ENCODE results near the gene NHS. TPM values are rescaled to one million over a fixed set of nuclear protein-coding genes. Genes with fewer than 3 reads are reported as not detected.

Gene NHS
- total and polyA plus RNA-seq, 2 experiments from 2014 or later: 0.72 to 0.89 TPM

- DNase-seq (ENCODE audit: low read depth in 1 of 2, low spot score in 1 of 2): peak in 1 of 2 donors; percentile 47
- H3K36me3 ChIP-seq: no peaks in the 10 kb centered on the region
- no peak for TF ChIP-seq CTCF (IDR thresholded peaks at IDR 0.05; ENCODE audit: low read depth, low read length)
- H3K9me3 ChIP-seq (ENCODE audit: low read depth): no peaks in the 10 kb centered on the region
- H3K27me3 ChIP-seq: no peaks in the 10 kb centered on the region
- no peak overlapping the region for H3K4me3 ChIP-seq
- H3K4me1 ChIP-seq (ENCODE audit: low read depth): no peaks in the 10 kb centered on the region
- no peak overlapping the region for H3K27ac ChIP-seq
Measured at GRCh38 chrX:17425136-17425535, 50.1 kb downstream of the NHS start.

GRCh38 chrX:17425551-17425950 lies 50.6 kb downstream of the NHS start:
- no peaks in the 10 kb centered on the region for H3K27me3 ChIP-seq
- DNase-seq (ENCODE audit: low read depth in 1 of 2, low spot score in 1 of 2): no peak
- no peaks in the 10 kb centered on the region for H3K4me1 ChIP-seq (ENCODE audit: low read depth)
- H3K4me3 ChIP-seq: no peak overlapping the region
- no peaks in the 10 kb centered on the region for H3K9me3 ChIP-seq (ENCODE audit: low read depth)
- no peaks in the 10 kb centered on the region for H3K36me3 ChIP-seq
- TF ChIP-seq CTCF (IDR thresholded peaks at IDR 0.05; ENCODE audit: low read depth, low read length): no peak
- no peak overlapping the region for H3K27ac ChIP-seq

GRCh38 chrX:17431171-17431570 lies 56.2 kb downstream of the NHS start:
- no peaks in the 10 kb centered on the region for H3K36me3 ChIP-seq
- no peaks in the 10 kb centered on the region for H3K4me1 ChIP-seq (ENCODE audit: low read depth)
- no peak overlapping the region for H3K27ac ChIP-seq
- H3K4me3 ChIP-seq: no peak overlapping the region
- no peaks in the 10 kb centered on the region for H3K9me3 ChIP-seq (ENCODE audit: low read depth)
- H3K27me3 ChIP-seq: no peaks in the 10 kb centered on the region
- TF ChIP-seq CTCF (IDR thresholded peaks at IDR 0.05; ENCODE audit: low read depth, low read length): no peak
- DNase-seq (ENCODE audit: low read depth in 1 of 2, low spot score in 1 of 2): no peak

GRCh38 chrX:17432158-17432557 lies 57.2 kb downstream of the NHS start:
- DNase-seq (ENCODE audit: low read depth in 1 of 2, low spot score in 1 of 2): no peak
- no peaks in the 10 kb centered on the region for H3K27me3 ChIP-seq
- H3K4me1 ChIP-seq (ENCODE audit: low read depth): no peaks in the 10 kb centered on the region
- H3K27ac ChIP-seq: no peak overlapping the region
- no peaks in the 10 kb centered on the region for H3K9me3 ChIP-seq (ENCODE audit: low read depth)
- no peak for TF ChIP-seq CTCF (IDR thresholded peaks at IDR 0.05; ENCODE audit: low read depth, low read length)
- no peaks in the 10 kb centered on the region for H3K36me3 ChIP-seq
- no peak overlapping the region for H3K4me3 ChIP-seq

- H3K4me3 ChIP-seq: no peak overlapping the region
- H3K4me1 ChIP-seq (ENCODE audit: low read depth): no peaks in the 10 kb centered on the region
- no peaks in the 10 kb centered on the region for H3K36me3 ChIP-seq
- H3K27me3 ChIP-seq: no peaks in the 10 kb centered on the region
- DNase-seq (ENCODE audit: low read depth in 1 of 2, low spot score in 1 of 2): no peak
- no peak overlapping the region for H3K27ac ChIP-seq
- TF ChIP-seq CTCF (IDR thresholded peaks at IDR 0.05; ENCODE audit: low read depth, low read length): no peak
- H3K9me3 ChIP-seq (ENCODE audit: low read depth): no peaks in the 10 kb centered on the region
Measured at GRCh38 chrX:17433965-17434364, 59.0 kb downstream of the NHS start.

GRCh38 chrX:17435476-17435875 lies 60.5 kb downstream of the NHS start:
- Histone ChIP-seq H3K27ac (no peak overlapping the region), H3K36me3 (no peaks in the 10 kb centered on the region), H3K27me3 (no peaks in the 10 kb centered on the region), H3K4me3 (no peak overlapping the region), H3K9me3 (ENCODE audit: low read depth) (no peaks in the 10 kb centered on the region), H3K4me1 (ENCODE audit: low read depth) (no peaks in the 10 kb centered on the region)
- TF ChIP-seq CTCF (IDR thresholded peaks at IDR 0.05; ENCODE audit: low read depth, low read length): no peak
- no peak for DNase-seq (ENCODE audit: low read depth in 1 of 2, low spot score in 1 of 2)
